ENCODE data around the gene IMMP2L.

DNA sequence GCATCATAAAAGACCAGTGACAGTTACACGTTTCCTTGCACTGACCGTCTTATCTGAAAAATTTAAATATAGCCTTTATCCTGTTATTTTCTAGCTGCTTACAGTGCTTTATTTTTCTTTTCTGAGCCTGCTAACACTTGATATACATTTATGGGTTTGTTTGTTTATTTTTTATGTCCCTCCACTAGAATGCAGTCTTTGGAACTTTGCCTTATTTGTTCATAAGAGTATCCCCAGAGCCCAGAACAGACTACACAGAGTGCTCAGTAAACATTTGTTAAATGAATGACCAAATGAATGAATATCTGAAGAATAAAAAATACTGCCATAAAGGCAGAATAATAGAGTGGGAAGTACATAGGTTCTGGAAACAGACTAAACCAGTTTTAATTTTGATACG, 673.7 kb downstream of the IMMP2L start:
- no peak for TF ChIP-seq TAF1 (IDR thresholded peaks at IDR 0.05; ENCODE audit: borderline replicate concordance, insufficient read depth, low read length)
- no peak for TF ChIP-seq POLR2AphosphoS5 (IDR thresholded peaks at IDR 0.05; ENCODE audit: low read depth, low read length)
- no peak for TF ChIP-seq SIN3A (IDR thresholded peaks at IDR 0.05; ENCODE audit: borderline replicate concordance, insufficient read depth, low read length)
- TF ChIP-seq, protein P1, sequence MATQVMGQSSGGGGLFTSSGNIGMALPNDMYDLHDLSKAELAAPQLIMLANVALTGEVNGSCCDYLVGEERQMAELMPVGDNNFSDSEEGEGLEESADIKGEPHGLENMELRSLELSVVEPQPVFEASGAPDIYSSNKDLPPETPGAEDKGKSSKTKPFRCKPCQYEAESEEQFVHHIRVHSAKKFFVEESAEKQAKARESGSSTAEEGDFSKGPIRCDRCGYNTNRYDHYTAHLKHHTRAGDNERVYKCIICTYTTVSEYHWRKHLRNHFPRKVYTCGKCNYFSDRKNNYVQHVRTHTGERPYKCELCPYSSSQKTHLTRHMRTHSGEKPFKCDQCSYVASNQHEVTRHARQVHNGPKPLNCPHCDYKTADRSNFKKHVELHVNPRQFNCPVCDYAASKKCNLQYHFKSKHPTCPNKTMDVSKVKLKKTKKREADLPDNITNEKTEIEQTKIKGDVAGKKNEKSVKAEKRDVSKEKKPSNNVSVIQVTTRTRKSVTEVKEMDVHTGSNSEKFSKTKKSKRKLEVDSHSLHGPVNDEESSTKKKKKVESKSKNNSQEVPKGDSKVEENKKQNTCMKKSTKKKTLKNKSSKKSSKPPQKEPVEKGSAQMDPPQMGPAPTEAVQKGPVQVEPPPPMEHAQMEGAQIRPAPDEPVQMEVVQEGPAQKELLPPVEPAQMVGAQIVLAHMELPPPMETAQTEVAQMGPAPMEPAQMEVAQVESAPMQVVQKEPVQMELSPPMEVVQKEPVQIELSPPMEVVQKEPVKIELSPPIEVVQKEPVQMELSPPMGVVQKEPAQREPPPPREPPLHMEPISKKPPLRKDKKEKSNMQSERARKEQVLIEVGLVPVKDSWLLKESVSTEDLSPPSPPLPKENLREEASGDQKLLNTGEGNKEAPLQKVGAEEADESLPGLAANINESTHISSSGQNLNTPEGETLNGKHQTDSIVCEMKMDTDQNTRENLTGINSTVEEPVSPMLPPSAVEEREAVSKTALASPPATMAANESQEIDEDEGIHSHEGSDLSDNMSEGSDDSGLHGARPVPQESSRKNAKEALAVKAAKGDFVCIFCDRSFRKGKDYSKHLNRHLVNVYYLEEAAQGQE (IDR thresholded peaks at IDR 0.05; ENCODE audit: insufficient read depth in 1 of 2, low read depth in 2 of 2, low read length in 2 of 2), result no peak
- no peak for TF ChIP-seq FOXP2 (optimal IDR thresholded peaks at IDR 0.05; ENCODE audit: borderline replicate concordance, extremely low read depth, extremely low read length, insufficient read depth)
